ENCODE data around the gene TBC1D16. TPM values are rescaled to one million over a fixed set of nuclear protein-coding genes. Genes with fewer than 3 reads are reported as not detected.
"Not testable (repeated sequence)": the region's sequence is repeated elsewhere in the genome, so short reads cannot be mapped to it uniquely, and the experiment has no call there.

The TBC1D16 gene
- total and polyA plus RNA-seq, 11 donors: 5.3 to 22.1 (median 17.4) TPM

DNA sequence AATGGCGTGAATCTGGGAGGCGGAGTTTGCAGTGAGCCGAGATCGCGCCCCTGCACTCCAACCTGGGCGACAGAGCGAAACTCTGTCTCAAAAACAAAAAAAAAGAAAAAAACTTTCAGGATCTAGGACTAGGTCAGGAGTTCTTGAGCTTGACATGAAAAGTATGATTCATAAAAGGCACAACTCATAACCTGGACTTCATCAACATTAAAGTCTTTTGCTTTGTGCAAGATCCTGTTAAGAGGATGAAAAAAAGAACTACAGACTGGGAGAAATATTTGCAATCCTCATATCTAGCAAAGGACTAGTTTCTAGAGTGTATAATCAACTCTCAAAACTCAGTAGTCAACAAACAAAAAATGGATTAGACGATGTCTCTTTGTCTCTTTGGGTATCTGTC lies 40.0 kb downstream of the TBC1D16 start:
- peaks cover 0 to 59% (median 29%) of the 10 kb centered on the region in 12 donors for H3K4me1 ChIP-seq
- TF ChIP-seq CTCF (IDR thresholded peaks at IDR 0.05): no peak
- no peak overlapping the region for H3K4me3 ChIP-seq
- DNase-seq (no peak), ATAC-seq (no peak)
- H3K36me3 ChIP-seq: peaks cover 0 to 3% (median 0%) of the 10 kb centered on the region in 9 donors
- intact Hi-C loops (cut with DNase I): loop anchor here in 2 of 10 donors (10.0 kb wide), 3 partner anchors 131 to 251 kb away; no protein-coding TSS in a partner anchor
- no peak overlapping the region for H3K27ac ChIP-seq
- no peaks in the 10 kb centered on the region for H3K27me3 ChIP-seq
- no peaks in the 10 kb centered on the region for H3K9me3 ChIP-seq
- WGBS, 4 donors: 96 to 99% (median 97%) methylated on average over 8 of the region's 8 CpGs

- intact Hi-C loops (cut with DNase I): loop anchor here in 9 of 10 donors (5.0 to 10.0 kb wide), 12 partner anchors 130 to 252 kb away; partner anchors contain the start of gene CBX8 (in 1 of the 9)
- WGBS, 4 donors: 94 to 97% (median 96%) methylated on average over 13 of the region's 13 CpGs
- H3K4me3 ChIP-seq: no peak overlapping the region
- no peaks in the 10 kb centered on the region for H3K27me3 ChIP-seq
- H3K36me3 ChIP-seq: peaks cover 0 to 3% (median 0%) of the 10 kb centered on the region in 9 donors
- DNase-seq (peak in 1 of 5 donors; percentile 14), ATAC-seq (no peak)
- peaks cover 0 to 59% (median 27%) of the 10 kb centered on the region in 12 donors for H3K4me1 ChIP-seq
- no peak for TF ChIP-seq POLR2A (IDR thresholded peaks at IDR 0.05)
- no peak for TF ChIP-seq CTCF (IDR thresholded peaks at IDR 0.05)
- H3K9me3 ChIP-seq: no peaks in the 10 kb centered on the region
- H3K27ac ChIP-seq: no peak overlapping the region
Observed at GRCh38 chr17:79994602-79995001, 41.1 kb downstream of the TBC1D16 start.

DNA sequence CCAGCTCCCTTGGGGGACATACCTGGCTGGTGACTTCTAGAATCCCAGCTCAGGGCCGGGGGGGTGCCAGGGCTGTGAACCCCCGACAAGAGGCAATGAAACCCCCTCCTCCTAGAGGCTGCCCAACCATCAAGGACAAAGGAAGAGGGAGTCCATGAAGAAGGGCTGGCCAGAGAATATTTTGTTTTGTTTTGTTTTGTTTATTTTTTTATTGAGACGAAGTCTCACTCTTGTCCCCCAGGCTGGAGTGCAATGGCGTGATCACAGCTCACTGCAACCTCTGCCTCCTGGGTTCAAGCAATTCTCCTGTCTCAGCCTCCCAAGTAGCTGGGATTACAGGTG lies 41.5 kb downstream of the TBC1D16 start:
- not testable (repeated sequence) for ATAC-seq, H3K27me3 ChIP-seq, H3K9me3 ChIP-seq, DNase-seq, H3K36me3 ChIP-seq, H3K4me3 ChIP-seq
- intact Hi-C loops (cut with DNase I): loop anchor here in 9 of 10 donors (5.0 to 10.0 kb wide), 12 partner anchors 129 to 252 kb away; partner anchors contain the start of gene CBX8 (in 1 of the 9)
- H3K27ac ChIP-seq: peak overlapping the region in 7 of 12 donors; percentile 46 to 83 (median 75)
- peaks cover 0 to 59% (median 27%) of the 10 kb centered on the region in 12 donors for H3K4me1 ChIP-seq
- 60 to 67% (median 64%) methylated on average over 4 of the region's 4 CpGs for WGBS, 4 donors

DNA sequence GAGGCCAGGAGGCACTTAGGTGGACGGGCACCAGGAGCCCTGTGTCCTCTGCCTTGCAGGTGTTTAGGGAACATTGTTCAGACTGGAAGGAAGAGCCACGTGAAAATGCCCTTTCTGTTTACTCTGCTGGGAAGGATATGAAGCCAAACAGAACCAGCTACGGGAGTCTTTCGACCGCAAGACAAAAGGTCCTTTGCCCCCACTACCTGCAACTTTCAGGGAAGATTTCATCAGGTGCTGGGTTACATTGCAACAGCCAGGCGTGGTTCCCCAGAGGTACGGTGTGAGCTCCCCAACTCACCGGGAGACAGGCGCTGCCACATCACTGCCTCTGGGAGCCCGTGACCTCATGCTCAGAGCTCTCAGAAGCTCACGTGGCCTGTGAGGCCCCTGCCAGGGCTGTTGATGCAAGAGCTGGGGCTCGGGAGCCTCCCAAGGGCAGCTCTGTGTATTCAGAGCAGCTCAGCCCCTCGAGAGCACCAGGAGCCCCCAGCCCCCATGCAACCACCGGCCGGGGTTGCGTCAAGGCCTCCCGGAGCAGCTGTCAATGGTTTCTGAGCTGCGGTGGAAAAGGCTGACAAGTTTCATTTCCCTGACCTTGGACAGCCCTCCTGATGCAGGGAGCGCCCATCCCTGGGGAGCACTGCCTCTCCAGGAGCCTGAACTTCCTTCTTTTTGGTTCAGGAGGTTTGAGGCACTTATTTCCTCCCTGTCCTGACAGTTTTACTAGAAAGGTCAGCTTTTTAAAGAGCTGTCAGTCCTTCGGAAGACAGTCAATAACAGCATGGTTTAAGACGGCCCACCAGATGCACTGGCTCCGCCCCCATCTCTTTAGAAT lies 42.1 kb downstream of the TBC1D16 start:
- intact Hi-C loops (cut with DNase I): loop anchor here in 9 of 10 donors (5.0 to 10.0 kb wide), 12 partner anchors 129 to 251 kb away; partner anchors contain the start of gene CBX8 (in 1 of the 9)
- 30 to 49% (median 37%) methylated on average over 16 to 22 of the region's 22 CpGs for whole genome bisulfite sequencing, 4 donors

More for the DNA sequence above, 42.1 kb downstream of the TBC1D16 start:
- H3K9me3 ChIP-seq: no peaks in the 10 kb centered on the region
- peak overlapping the region in 4 of 12 donors; percentile 8 to 15 (median 10) for H3K4me3 ChIP-seq
- H3K27ac ChIP-seq: peak overlapping the region in 11 of 12 donors; percentile 12 to 83 (median 75)
- H3K36me3 ChIP-seq: peaks cover 0 to under 1% (median 0%) of the 10 kb centered on the region in 9 donors
- DNase-seq (peak; percentile 70 to 94 (median 82)), ATAC-seq (peak; percentile 74 to 83 (median 78))
- peaks cover 0 to 59% (median 28%) of the 10 kb centered on the region in 12 donors for H3K4me1 ChIP-seq
- no peak for TF ChIP-seq POLR2A (IDR thresholded peaks at IDR 0.05)
- TF ChIP-seq CTCF (IDR thresholded peaks at IDR 0.05): no peak
- no peaks in the 10 kb centered on the region for H3K27me3 ChIP-seq
